Iris pigment epithelial cell (primary cell): ENCODE measurements around the gene RNF5.
"Not testable (repeated sequence)": the region's sequence is repeated elsewhere in the genome, so short reads cannot be mapped to it uniquely, and the experiment has no call there.

Experiments
- DNase-seq: peaks from one replicate; pipeline ENCODE4 v3.0.0-alpha.2; 2011; ENCODE audit warnings: low read depth

RNF5 gene

GRCh38 chr6:32177788-32178546 is at the start of gene RNF5:
Gene RNF5, plus strand, starts transcription at chr6:32178405. Its CDS starts 107 bp downstream, at chr6:32178512.
- peak; percentile 100 for DNase-seq

- no peak for DNase-seq
Measured at GRCh38 chr6:32128751-32129296, 49.4 kb upstream of the RNF5 start.

GRCh38 chr6:32129297-32130088 is 48.7 kb upstream of the RNF5 start:
- DNase-seq: no peak

- no peak for DNase-seq
Measured at GRCh38 chr6:32131439-32131948, 46.7 kb upstream of the RNF5 start.

GRCh38 chr6:32132110-32132509 is 46.1 kb upstream of the RNF5 start:
- no peak for DNase-seq

- DNase-seq: peak; percentile 55
Measured at GRCh38 chr6:32133786-32134185, 44.4 kb upstream of the RNF5 start.

- DNase-seq: no peak
Measured at GRCh38 chr6:32137454-32137853, 40.8 kb upstream of the RNF5 start.

- DNase-seq: no peak
Measured at GRCh38 chr6:32139590-32139989, 38.6 kb upstream of the RNF5 start.

- no peak for DNase-seq
Measured at GRCh38 chr6:32140420-32141046, 37.7 kb upstream of the RNF5 start.

- not testable (repeated sequence) for DNase-seq
Measured at GRCh38 chr6:32144238-32144637, 34.0 kb upstream of the RNF5 start.

- DNase-seq: no peak
Measured at GRCh38 chr6:32146287-32146686, 31.9 kb upstream of the RNF5 start.

GRCh38 chr6:32146687-32147086 is 31.5 kb upstream of the RNF5 start:
- no peak for DNase-seq

GRCh38 chr6:32147401-32148132 is 30.6 kb upstream of the RNF5 start:
- no peak for DNase-seq

GRCh38 chr6:32148289-32149091 is 29.7 kb upstream of the RNF5 start:
- DNase-seq: peak; percentile 52

- DNase-seq: no peak
Measured at GRCh38 chr6:32149092-32149755, 29.0 kb upstream of the RNF5 start.

GRCh38 chr6:32149932-32150870 is 28.0 kb upstream of the RNF5 start:
- DNase-seq: no peak

- no peak for DNase-seq
Measured at GRCh38 chr6:32151181-32151862, 26.9 kb upstream of the RNF5 start.
